ENCODE data around the gene EIF3I. TPM values are rescaled to one million over a fixed set of nuclear protein-coding genes. Genes with fewer than 3 reads are reported as not detected.

The EIF3I gene
- total RNA-seq, 1 experiment from 2014 or later: 222 TPM

DNA sequence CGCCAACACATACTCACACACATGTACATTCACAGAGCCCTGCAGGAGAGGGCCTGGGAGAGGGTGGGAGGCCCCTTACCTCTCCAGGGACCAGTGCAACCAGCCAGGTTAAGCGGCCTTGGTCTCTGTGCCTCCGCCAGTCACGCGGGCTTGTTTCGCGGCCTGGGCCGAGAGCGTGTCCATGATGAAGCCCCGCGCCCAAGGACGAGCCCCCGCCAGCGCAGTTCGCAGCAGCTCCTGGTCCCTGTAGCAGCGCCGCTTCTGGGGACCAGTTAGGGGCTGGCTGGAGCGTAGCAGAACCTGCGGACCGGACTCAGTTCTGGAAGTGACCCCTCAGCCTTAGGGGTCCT is 17.6 kb downstream of the EIF3I start:
- Histone ChIP-seq H2AK5ac (ENCODE audit: insufficient read length, low read length) (no peak overlapping the region), H4K91ac (ENCODE audit: insufficient read length, low read depth, low read length) (no peak overlapping the region), H3T11ph (ENCODE audit: low read length) (no peak overlapping the region), H2AFZ (ENCODE audit: low read length) (no peak overlapping the region), H2BK12ac (ENCODE audit: insufficient read length, low read depth, low read length) (no peak overlapping the region), H2BK5ac (ENCODE audit: insufficient read length, low read length) (no peak overlapping the region), H3K56ac (ENCODE audit: insufficient read length, low read depth, low read length) (no peak overlapping the region), H3K4me2 (ENCODE audit: insufficient read depth, insufficient read length, low read length) (peak overlapping the region; percentile 75), H4K8ac (replicated peaks; ENCODE audit: insufficient read length, low read depth, low read length) (no peak overlapping the region), H3K79me2 (ENCODE audit: insufficient read depth, low read length) (no peaks in the 10 kb centered on the region), H3K27me3 (ENCODE audit: insufficient read depth, low read length) (no peaks in the 10 kb centered on the region), H3K9me3 (ENCODE audit: control insufficient read depth, low read depth, low read length) (no peaks in the 10 kb centered on the region), H2BK15ac (ENCODE audit: low read depth, low read length) (no peak overlapping the region), H3K4ac (ENCODE audit: low read depth, low read length) (no peak overlapping the region), H4K5ac (ENCODE audit: insufficient read length, low read depth, low read length) (no peak overlapping the region), H3K27ac (ENCODE audit: insufficient read length, low read depth, low read length) (no peak overlapping the region), H4K20me1 (ENCODE audit: control insufficient read depth, insufficient read depth, insufficient read length) (no peaks in the 10 kb centered on the region), H3K9ac (ENCODE audit: extremely low read depth, insufficient read length, low read length) (peak overlapping the region; percentile 46), H3K23me2 (ENCODE audit: insufficient read length, low read depth, low read length, poor library complexity, severe bottlenecking) (peaks cover 17% of the 10 kb centered on the region), H3K23ac (ENCODE audit: insufficient read length, low read depth, low read length) (no peak overlapping the region), H2BK20ac (ENCODE audit: low read depth, low read length, poor library complexity, severe bottlenecking) (no peak overlapping the region), H3K4me1 (ENCODE audit: insufficient read depth, low read length) (no peaks in the 10 kb centered on the region; the same call in 1 of the 2 replicates), H3K79me1 (ENCODE audit: insufficient read depth, low read depth, low read length, poor library complexity, severe bottlenecking) (no peaks in the 10 kb centered on the region), H2BK120ac (ENCODE audit: low read depth, low read length, poor library complexity, severe bottlenecking) (no peak overlapping the region), H3K14ac (ENCODE audit: insufficient read depth, low read length) (peak overlapping the region; percentile 90), H3K18ac (ENCODE audit: insufficient read length, low read depth, low read length) (peak overlapping the region; percentile 72)
- no peaks in the 10 kb centered on the region for H3K9me3 Mint-ChIP-seq
- peaks cover 21 to 23% of the 10 kb centered on the region in 2 experiments for H3K4me1 Mint-ChIP-seq
- DNase-seq: no peak
- TF ChIP-seq, protein P1, sequence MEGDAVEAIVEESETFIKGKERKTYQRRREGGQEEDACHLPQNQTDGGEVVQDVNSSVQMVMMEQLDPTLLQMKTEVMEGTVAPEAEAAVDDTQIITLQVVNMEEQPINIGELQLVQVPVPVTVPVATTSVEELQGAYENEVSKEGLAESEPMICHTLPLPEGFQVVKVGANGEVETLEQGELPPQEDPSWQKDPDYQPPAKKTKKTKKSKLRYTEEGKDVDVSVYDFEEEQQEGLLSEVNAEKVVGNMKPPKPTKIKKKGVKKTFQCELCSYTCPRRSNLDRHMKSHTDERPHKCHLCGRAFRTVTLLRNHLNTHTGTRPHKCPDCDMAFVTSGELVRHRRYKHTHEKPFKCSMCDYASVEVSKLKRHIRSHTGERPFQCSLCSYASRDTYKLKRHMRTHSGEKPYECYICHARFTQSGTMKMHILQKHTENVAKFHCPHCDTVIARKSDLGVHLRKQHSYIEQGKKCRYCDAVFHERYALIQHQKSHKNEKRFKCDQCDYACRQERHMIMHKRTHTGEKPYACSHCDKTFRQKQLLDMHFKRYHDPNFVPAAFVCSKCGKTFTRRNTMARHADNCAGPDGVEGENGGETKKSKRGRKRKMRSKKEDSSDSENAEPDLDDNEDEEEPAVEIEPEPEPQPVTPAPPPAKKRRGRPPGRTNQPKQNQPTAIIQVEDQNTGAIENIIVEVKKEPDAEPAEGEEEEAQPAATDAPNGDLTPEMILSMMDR (conservative IDR thresholded peaks at IDR 0.05): no peak
- H3K4me3 Mint-ChIP-seq: peak overlapping the region; percentile 82 to 92
- H3K36me3 Mint-ChIP-seq (ENCODE audit: insufficient read depth in 1 of 3, low read depth in 3 of 3): peaks cover 0 to 10% (median 2%) of the 10 kb centered on the region in 3 experiments; a peak in 2 of 7 replicates
- no CpG with 5 or more reads among the region's 20 CpGs for WGBS (ENCODE audit: extremely low coverage, insufficient read length, low lambda C conversion rate)
- peaks cover 4% of the 10 kb centered on the region for H3K27me3 Mint-ChIP-seq (ENCODE audit: low read depth)
- H3K27ac Mint-ChIP-seq: peak overlapping the region in 2 of 3 experiments; percentile 55 to 95; a peak in 2 of 7 replicates

Measured in H9 (cell line).